ENCODE measurements around the gene HEPACAM2. TPM values are rescaled to one million over a fixed set of nuclear protein-coding genes. Genes with fewer than 3 reads are reported as not detected.

HEPACAM2 gene
- total and polyA plus RNA-seq, 2 donors (not counting 3 experiments of a cell fraction or from before 2014, with no cell fraction given): not detected

DNA sequence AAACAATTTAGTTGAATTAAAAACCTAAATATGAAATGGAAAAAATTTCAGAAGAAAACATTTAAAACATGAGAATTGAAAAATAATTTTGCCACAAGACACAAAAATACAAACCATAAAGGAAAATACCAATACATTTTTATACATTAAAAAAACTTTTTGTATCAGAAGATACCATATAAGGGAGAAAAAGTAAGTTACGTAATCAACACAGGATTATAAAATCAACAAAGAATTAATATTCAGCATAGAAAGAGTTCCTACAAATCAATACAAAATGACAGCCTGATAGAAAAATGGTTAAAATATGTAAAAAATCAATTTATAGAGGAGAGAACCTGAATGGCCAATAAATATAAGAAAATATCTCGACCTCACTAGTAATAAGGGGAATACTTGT, 61.5 kb downstream of the HEPACAM2 start:
- Histone ChIP-seq H3K9ac (replicated peaks; ENCODE audit: extremely low read depth, insufficient read depth, low read length) (no peak overlapping the region), H3K27ac (ENCODE audit: insufficient read depth, low read depth, low read length) (no peak overlapping the region), H4K20me1 (replicated peaks; ENCODE audit: control insufficient read depth, extremely low read depth, insufficient read depth, low read length) (no peaks in the 10 kb centered on the region), H3K27me3 (ENCODE audit: control insufficient read depth in 2 of 2, insufficient read depth in 2 of 2, low read length in 2 of 2) (peaks cover 0 to 5% of the 10 kb centered on the region in 2 experiments), H3K9me1 (replicated peaks; ENCODE audit: control insufficient read depth, extremely low read depth, insufficient read depth, low read length) (no peaks in the 10 kb centered on the region), H3K9me3 (replicated peaks; ENCODE audit: control insufficient read depth, insufficient read depth, low read length) (no peaks in the 10 kb centered on the region), H3K79me2 (ENCODE audit: control insufficient read depth, insufficient read depth, low read length) (no peaks in the 10 kb centered on the region), H2AFZ (ENCODE audit: low read depth, low read length) (no peak overlapping the region), H3K4me1 (ENCODE audit: control insufficient read depth, extremely low read depth, insufficient read depth, low read length) (no peaks in the 10 kb centered on the region), H3K4me3 (replicated peaks in 1 of 3; ENCODE audit: insufficient read depth in 1 of 3, low read depth in 1 of 3, low read length in 3 of 3) (no peak overlapping the region), H3K4me2 (ENCODE audit: insufficient read depth, low read length) (no peak overlapping the region), H3K36me3 (ENCODE audit: control insufficient read depth in 2 of 2, extremely low read depth in 1 of 2, insufficient read depth in 2 of 2, low read length in 2 of 2) (no peaks in the 10 kb centered on the region)
- no TSS peak for BruUV-seq (replicated peaks)
- ChIA-PET POLR2A (no interaction called here), CTCF (no interaction called here)
- FAIRE-seq: no peak
- intact Hi-C loops (cut with micrococcal nuclease): no loop called here
- no peak for DNase-seq (ENCODE audit: low read depth, low spot score)
- dilution Hi-C loops (cut with MboI; ENCODE audit: extremely low pct_ligation_motif_present, low sequenced_read_pairs): no loop called here
- TF ChIP-seq MYC (IDR thresholded peaks at IDR 0.05; ENCODE audit: low read depth, low read length): no peak
- no peak for TF ChIP-seq POLR2A (IDR thresholded peaks at IDR 0.05; ENCODE audit: low read depth, low read length)
- no peak for TF ChIP-seq GATA2 (IDR thresholded peaks at IDR 0.05; ENCODE audit: insufficient read depth, insufficient read length, low read depth, low read length)
- no peak for TF ChIP-seq JUN (IDR thresholded peaks at IDR 0.05; ENCODE audit: borderline replicate concordance, insufficient read depth, insufficient read length, low read depth)
- no peak for TF ChIP-seq POLR2AphosphoS5 (IDR thresholded peaks at IDR 0.05; ENCODE audit: insufficient read depth, low read depth, low read length)
- TF ChIP-seq, protein P1, sequence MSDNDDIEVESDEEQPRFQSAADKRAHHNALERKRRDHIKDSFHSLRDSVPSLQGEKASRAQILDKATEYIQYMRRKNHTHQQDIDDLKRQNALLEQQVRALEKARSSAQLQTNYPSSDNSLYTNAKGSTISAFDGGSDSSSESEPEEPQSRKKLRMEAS (IDR thresholded peaks at IDR 0.05; ENCODE audit: insufficient read depth, insufficient read length): no peak
- TF ChIP-seq EZH2 (IDR thresholded peaks at IDR 0.05; ENCODE audit: borderline replicate concordance, low read depth, low read length, severe bottlenecking): no peak
- TF ChIP-seq, protein P2, sequence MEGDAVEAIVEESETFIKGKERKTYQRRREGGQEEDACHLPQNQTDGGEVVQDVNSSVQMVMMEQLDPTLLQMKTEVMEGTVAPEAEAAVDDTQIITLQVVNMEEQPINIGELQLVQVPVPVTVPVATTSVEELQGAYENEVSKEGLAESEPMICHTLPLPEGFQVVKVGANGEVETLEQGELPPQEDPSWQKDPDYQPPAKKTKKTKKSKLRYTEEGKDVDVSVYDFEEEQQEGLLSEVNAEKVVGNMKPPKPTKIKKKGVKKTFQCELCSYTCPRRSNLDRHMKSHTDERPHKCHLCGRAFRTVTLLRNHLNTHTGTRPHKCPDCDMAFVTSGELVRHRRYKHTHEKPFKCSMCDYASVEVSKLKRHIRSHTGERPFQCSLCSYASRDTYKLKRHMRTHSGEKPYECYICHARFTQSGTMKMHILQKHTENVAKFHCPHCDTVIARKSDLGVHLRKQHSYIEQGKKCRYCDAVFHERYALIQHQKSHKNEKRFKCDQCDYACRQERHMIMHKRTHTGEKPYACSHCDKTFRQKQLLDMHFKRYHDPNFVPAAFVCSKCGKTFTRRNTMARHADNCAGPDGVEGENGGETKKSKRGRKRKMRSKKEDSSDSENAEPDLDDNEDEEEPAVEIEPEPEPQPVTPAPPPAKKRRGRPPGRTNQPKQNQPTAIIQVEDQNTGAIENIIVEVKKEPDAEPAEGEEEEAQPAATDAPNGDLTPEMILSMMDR (IDR thresholded peaks at IDR 0.05; ENCODE audit: extremely low read depth in 1 of 2, insufficient read depth in 1 of 2, low read depth in 1 of 2, low read length in 2 of 2): no peak
- no peak for TF ChIP-seq FOS (IDR thresholded peaks at IDR 0.05; ENCODE audit: borderline replicate concordance, insufficient read depth, low read length)

Measured in endothelial cell of umbilical vein (primary cell).